ENCODE measurements around the gene MAN2B2. TPM values are rescaled to one million over a fixed set of nuclear protein-coding genes. Genes with fewer than 3 reads are reported as not detected.

MAN2B2 gene
- total and polyA plus RNA-seq, 2 of the 4 experiments (the other 2 are of a cell fraction), result 13.4 to 34.1 TPM

DNA sequence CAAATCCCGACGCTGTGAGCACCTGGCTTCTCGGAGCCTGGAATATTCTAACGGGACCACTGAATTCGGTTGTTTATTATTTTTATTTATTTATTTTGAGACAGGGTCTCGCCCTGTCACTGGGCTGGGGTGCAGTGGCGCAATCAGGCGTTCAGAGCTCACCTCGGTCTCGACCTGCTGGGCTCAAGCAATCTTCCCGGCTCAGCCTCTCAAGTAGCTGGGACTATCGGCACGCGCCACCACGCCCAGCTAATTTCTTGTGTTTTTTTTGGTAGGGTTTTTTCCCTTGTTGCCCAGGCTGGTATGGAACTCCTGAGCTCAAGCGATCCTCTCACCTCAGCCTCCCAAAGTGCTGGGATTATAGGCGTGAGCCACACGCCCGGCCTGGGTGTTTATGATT, 97.1 kb downstream of the MAN2B2 start:
- dilution Hi-C loops (cut with HindIII; ENCODE audit: low sequenced_read_pairs, unreplicated experiment), result no loop called here
- POLR2A ChIA-PET (ENCODE audit: unreplicated experiment), result no interaction called here

More for the DNA sequence above, 97.1 kb downstream of the MAN2B2 start:
- Histone ChIP-seq H4K91ac (ENCODE audit: insufficient read depth, low read depth, low read length) (no peak overlapping the region), H3K18ac (ENCODE audit: low read depth, low read length) (no peak overlapping the region), H3K36me3 (ENCODE audit: control insufficient read depth, insufficient read depth, low read length) (peaks cover 7% of the 10 kb centered on the region), H2BK5ac (ENCODE audit: low read depth, low read length, poor library complexity, severe bottlenecking) (no peak overlapping the region), H3K4me3 (ENCODE audit: insufficient read depth, low read depth, low read length) (no peak overlapping the region), H4K8ac (ENCODE audit: low read depth in 2 of 2, low read length in 2 of 2) (no peak overlapping the region), H3K4me2 (ENCODE audit: low read depth, low read length) (no peak overlapping the region), H3K9me1 (ENCODE audit: insufficient read depth, low read length) (peaks cover 24% of the 10 kb centered on the region), H2BK20ac (ENCODE audit: low read depth, low read length) (no peak overlapping the region), H4K5ac (ENCODE audit: low read depth, low read length) (no peak overlapping the region), H2BK120ac (ENCODE audit: low read depth, low read length) (no peak overlapping the region), H2AK9ac (replicated peaks; ENCODE audit: low read depth, low read length, poor library complexity) (no peak overlapping the region), H3K27me3 (ENCODE audit: control insufficient read depth, insufficient read depth, low read length) (no peaks in the 10 kb centered on the region), H2BK15ac (ENCODE audit: low read depth, low read length) (no peak overlapping the region), H3K23ac (ENCODE audit: low read depth, low read length) (no peak overlapping the region), H2AK5ac (ENCODE audit: low read depth, low read length) (no peak overlapping the region), H3K14ac (replicated peaks; ENCODE audit: low read depth, low read length) (no peak overlapping the region), H3K79me1 (ENCODE audit: low read depth in 1 of 2, low read length in 2 of 2) (peaks cover 21 to 28% of the 10 kb centered on the region in 2 experiments; a peak in 3 of 4 replicates), H2AFZ (replicated peaks; ENCODE audit: low read length, poor library complexity) (no peak overlapping the region), H4K20me1 (ENCODE audit: insufficient read depth, low read length) (peaks cover 22% of the 10 kb centered on the region), H3K9me3 (ENCODE audit: control insufficient read depth, insufficient read depth, low read length) (no peaks in the 10 kb centered on the region), H3K4ac (ENCODE audit: low read depth, low read length) (no peak overlapping the region), H3K56ac (ENCODE audit: extremely low read depth, insufficient read depth, low read length) (no peak overlapping the region), H3K4me1 (ENCODE audit: control insufficient read depth, insufficient read depth, low read length) (peaks cover 22% of the 10 kb centered on the region), H3K27ac (ENCODE audit: insufficient read depth, low read length) (no peak overlapping the region), H3K9ac (ENCODE audit: low read depth, low read length) (no peak overlapping the region)
- no peak for ATAC-seq (ENCODE audit: low read depth)
- no CpG with 5 or more reads among the region's 19 CpGs for WGBS, 2 experiments (ENCODE audit: extremely low coverage in 2 of 2, insufficient read length in 1 of 2)
- no TSS peak for BruUV-seq (replicated peaks)
- in situ Hi-C loops (cut with MboI; ENCODE audit: low sequenced_read_pairs), result no loop called here
- no peak for DNase-seq
- intact Hi-C loops (cut with micrococcal nuclease), result no loop called here
- CTCF ChIA-PET, result no interaction called here
- no peak for TF ChIP-seq CEBPB (IDR thresholded peaks at IDR 0.05; ENCODE audit: low read depth, low read length)
- no peak for TF ChIP-seq RAD21 (IDR thresholded peaks at IDR 0.05; ENCODE audit: low read length)
- TF ChIP-seq NFE2L2 (IDR thresholded peaks at IDR 0.05; ENCODE audit: low read depth, low read length), result no peak
- no peak for TF ChIP-seq CTCF (conservative IDR thresholded peaks at IDR 0.05; ENCODE audit: low read depth, low read length)
- no peak for TF ChIP-seq POLR2A (IDR thresholded peaks at IDR 0.05; ENCODE audit: low read depth, low read length)
- TF ChIP-seq SMC3 (IDR thresholded peaks at IDR 0.05; ENCODE audit: low read depth, low read length), result no peak
- TF ChIP-seq MXI1 (IDR thresholded peaks at IDR 0.05; ENCODE audit: borderline replicate concordance, low read depth, low read length), result no peak
- no peak for TF ChIP-seq BHLHE40 (IDR thresholded peaks at IDR 0.05; ENCODE audit: low read depth, low read length)
- TF ChIP-seq RFX5 (IDR thresholded peaks at IDR 0.05; ENCODE audit: low read depth, low read length), result no peak
- no peak for TF ChIP-seq MAZ (IDR thresholded peaks at IDR 0.05; ENCODE audit: borderline replicate concordance, low read depth, low read length)
- no peak for TF ChIP-seq USF2 (IDR thresholded peaks at IDR 0.05; ENCODE audit: low read depth, low read length)
- no peak for TF ChIP-seq CHD1 (IDR thresholded peaks at IDR 0.05; ENCODE audit: low read depth, low read length)
- TF ChIP-seq FOS (IDR thresholded peaks at IDR 0.05; ENCODE audit: low read depth, low read length), result no peak
- TF ChIP-seq, protein P1, sequence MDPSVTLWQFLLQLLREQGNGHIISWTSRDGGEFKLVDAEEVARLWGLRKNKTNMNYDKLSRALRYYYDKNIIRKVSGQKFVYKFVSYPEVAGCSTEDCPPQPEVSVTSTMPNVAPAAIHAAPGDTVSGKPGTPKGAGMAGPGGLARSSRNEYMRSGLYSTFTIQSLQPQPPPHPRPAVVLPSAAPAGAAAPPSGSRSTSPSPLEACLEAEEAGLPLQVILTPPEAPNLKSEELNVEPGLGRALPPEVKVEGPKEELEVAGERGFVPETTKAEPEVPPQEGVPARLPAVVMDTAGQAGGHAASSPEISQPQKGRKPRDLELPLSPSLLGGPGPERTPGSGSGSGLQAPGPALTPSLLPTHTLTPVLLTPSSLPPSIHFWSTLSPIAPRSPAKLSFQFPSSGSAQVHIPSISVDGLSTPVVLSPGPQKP (IDR thresholded peaks at IDR 0.05; ENCODE audit: borderline replicate concordance, low read depth, low read length), result no peak
- no peak for TF ChIP-seq RCOR1 (IDR thresholded peaks at IDR 0.05; ENCODE audit: insufficient replicate concordance, low read length)
- no peak for TF ChIP-seq MAFK (IDR thresholded peaks at IDR 0.05; ENCODE audit: low read depth, low read length)

Data from IMR-90 (cell line).